ENCODE measurements around the gene PWP2.

DNA sequence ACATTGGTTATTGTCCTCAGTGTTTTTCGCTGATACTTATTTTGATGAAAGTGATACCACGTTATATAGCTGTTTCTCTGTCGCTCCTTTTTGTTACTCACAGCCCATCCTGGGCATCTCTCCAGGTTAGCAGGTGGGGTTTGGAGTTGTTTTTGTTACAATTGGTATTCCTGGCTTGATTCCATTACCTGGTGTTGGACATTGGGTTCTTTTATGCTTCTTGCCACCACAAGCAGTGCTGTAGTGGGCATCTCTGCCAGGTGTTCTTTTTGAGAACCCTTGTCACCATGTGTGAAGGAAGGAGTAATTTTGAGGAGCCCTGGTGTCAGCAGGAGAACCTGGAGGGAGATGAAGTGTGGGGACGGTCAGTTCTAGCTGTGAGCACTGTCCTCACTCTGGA, 47.5 kb upstream of the PWP2 start:
- TF ChIP-seq CTCF (IDR thresholded peaks at IDR 0.05) (no peak), POLR2A (IDR thresholded peaks at IDR 0.05) (no peak)

All from Peyer's patch (tissue), 4 donors.